T-cell (primary cell): Measurements from ENCODE around the gene KCNA2. TPM values are rescaled to one million over a fixed set of nuclear protein-coding genes. Genes with fewer than 3 reads are reported as not detected.
A peak's percentile ranks its signal among the peaks of the same experiment; 100 is the strongest.

Experiments used
- ATAC-seq, 4 experiments: fragments of 200-7000 bp in 3 of 4; fragments of 150-1000 bp in 1 of 4; cut with Tn5 transposase; replicated peaks in 1 of 4; 1 replicate in 3 of 4; 2 replicates in 1 of 4; pipeline ENCODE4 v1.10.0; 2021; ENCODE audit warnings: moderate library complexity in 3 of 4, mild to moderate bottlenecking in 2 of 4, moderate number of reproducible peaks in 1 of 4
- CTCF ChIA-PET, 2 donors: fragments of 300-600 bp; sonication (Branson Sonifier 250); formaldehyde crosslinking; loops; one replicate each; lab custom pipeline; 2022; ENCODE audit warnings: antibody characterized with exemption in 2 of 2; lab: Charles Lee
- POLR2A ChIA-PET, 2 donors: fragments of 300-600 bp; sonication (Branson Sonifier 250); formaldehyde crosslinking; loops; one replicate each; lab custom pipeline; 2022; ENCODE audit warnings: antibody characterized with exemption in 2 of 2; lab: Charles Lee
- DNase-seq, 35 experiments: peaks; one replicate each; pipeline versions ENCODE4 v3.0.0 to v3.0.0-alpha.2; 2013 to 2023
- H3K27ac ChIP-seq: one replicate; pipeline ENCODE4 v1.5.1; 2013; ENCODE audit warnings: low read length
- H3K27me3 ChIP-seq, 2 experiments: replicated peaks in 1 of 2; 1 replicate in 1 of 2; 2 replicates in 1 of 2; pipeline versions ENCODE4 v1.6.1 to v1.7.0; 2013; ENCODE audit warnings: low read length in 1 of 2, mixed read lengths in 1 of 2; ENCODE audit not compliant: control insufficient read depth in 2 of 2, insufficient read depth in 2 of 2; ENCODE audit errors: extremely low read depth in 1 of 2
- H3K36me3 ChIP-seq, 2 donors: 1 replicate in 1 of 2; 2 replicates in 1 of 2; pipeline versions ENCODE4 v1.6.1 to v1.7.0; 2013; ENCODE audit warnings: low read length in 1 of 2; ENCODE audit not compliant: control insufficient read depth in 2 of 2, insufficient read depth in 1 of 2; ENCODE audit errors: extremely low read depth in 1 of 2
- H3K4me1 ChIP-seq, 2 experiments: 1 replicate in 1 of 2; 2 replicates in 1 of 2; pipeline versions ENCODE4 v1.6.1 to v1.7.0; 2013; ENCODE audit warnings: low read length in 2 of 2, mixed read lengths in 1 of 2; ENCODE audit not compliant: insufficient read depth in 2 of 2, control insufficient read depth in 1 of 2; ENCODE audit errors: extremely low read depth in 1 of 2
- H3K4me3 ChIP-seq, 2 donors: 1 replicate in 1 of 2; 2 replicates in 1 of 2; pipeline versions ENCODE4 v1.5.1 to v1.7.0; 2013; ENCODE audit warnings: mild to moderate bottlenecking in 2 of 2, low read length in 1 of 2, moderate library complexity in 1 of 2; ENCODE audit not compliant: control insufficient read depth in 1 of 2; ENCODE audit errors: extremely low read depth in 1 of 2
- H3K9me3 ChIP-seq: 2 replicates; pipeline ENCODE4 v1.7.0; 2013
- H3K27ac Mint-ChIP-seq, 2 donors: one replicate each; pipeline ENCODE4 v1.8.0; 2020 to 2021; ENCODE audit warnings: mild to moderate bottlenecking in 2 of 2, mixed read lengths in 2 of 2
- H3K27me3 Mint-ChIP-seq, 2 donors: one replicate each; pipeline ENCODE4 v1.8.0; 2021 to 2022; ENCODE audit warnings: mixed read lengths in 2 of 2
- H3K36me3 Mint-ChIP-seq: one replicate; pipeline ENCODE4 v1.8.0; 2021; ENCODE audit warnings: mixed read lengths
- H3K4me1 Mint-ChIP-seq, 3 donors: one replicate each; pipeline ENCODE4 v1.8.0; 2020 to 2022; ENCODE audit warnings: mixed read lengths in 3 of 3, mild to moderate bottlenecking in 1 of 3
- H3K4me3 Mint-ChIP-seq, 3 donors: one replicate each; pipeline ENCODE4 v1.8.0; 2020 to 2022; ENCODE audit warnings: mild to moderate bottlenecking in 3 of 3, mixed read lengths in 3 of 3, moderate library complexity in 3 of 3
- H3K9me3 Mint-ChIP-seq, 3 donors: one replicate each; pipeline ENCODE4 v1.8.0; 2020 to 2022; ENCODE audit warnings: mixed read lengths in 3 of 3
- WGBS: methylation state at CpG from one replicate; pipeline ENCODE4 v1.1.5; 2013; ENCODE audit warnings: missing lambda C conversion rate; ENCODE audit not compliant: insufficient coverage; 5-methylcytosine and 5-hydroxymethylcytosine counted together
- total RNA-seq, 35 experiments: library from RNA in 6 of 35; stranded (reverse) in 6 of 35; fragments of 120-200 nt in 1 of 35; gene quantifications; one replicate each; pipeline versions ENCODE4 v1.2.1 to v1.2.4 and lab custom pipeline; 2013 to 2026

The KCNA2 gene
- total RNA-seq, 5 donors from 2014 or later (not counting 1 experiment from before 2014, with no cell fraction given): 0.46 to 2.7 (median 0.93) TPM

GRCh38 chr1:110617116-110617515, 11.0 kb upstream of the KCNA2 start:
- DNase-seq (no peak), ATAC-seq (no peak)
- Histone ChIP-seq H3K27ac (no peak overlapping the region), H3K4me1 (peaks cover 17 to 36% of the 10 kb centered on the region in 2 experiments), H3K36me3 (no peaks in the 10 kb centered on the region), H3K4me3 (no peak overlapping the region), H3K27me3 (no peaks in the 10 kb centered on the region), H3K9me3 (no peaks in the 10 kb centered on the region)
- Mint-ChIP-seq H3K36me3 (peaks cover 7% of the 10 kb centered on the region), H3K4me1 (peaks cover 31 to 52% (median 41%) of the 10 kb centered on the region in 3 donors), H3K27me3 (no peaks in the 10 kb centered on the region), H3K27ac (no peak overlapping the region), H3K4me3 (peak overlapping the region in 1 of 3 donors; percentile 53), H3K9me3 (no peaks in the 10 kb centered on the region)
- ChIA-PET CTCF (interaction anchor here (0.7 to 4.3 kb wide), 5 partner anchors 19 to 168 kb away, joined by 3 to 122 read pairs (median 5); no protein-coding TSS in a partner anchor), POLR2A (no interaction called here)
- 87% methylated on average over 3 of the region's 3 CpGs for WGBS

GRCh38 chr1:110616587-110616986, 10.4 kb upstream of the KCNA2 start:
- 63% methylated on average over 2 of the region's 3 CpGs for WGBS
- DNase-seq (no peak), ATAC-seq (no peak)
- H3K27me3 ChIP-seq: no peaks in the 10 kb centered on the region
- ChIA-PET POLR2A (no interaction called here), CTCF (interaction anchor here in 1 of 2 donors (0.7 to 1.3 kb wide), 3 partner anchors 19 to 168 kb away, joined by 3 to 8 read pairs (median 5); no protein-coding TSS in a partner anchor)
- H3K4me1 ChIP-seq: peaks cover 17 to 36% of the 10 kb centered on the region in 2 experiments
- Mint-ChIP-seq H3K27ac (no peak overlapping the region), H3K27me3 (no peaks in the 10 kb centered on the region), H3K4me1 (peaks cover 31 to 52% (median 41%) of the 10 kb centered on the region in 3 donors), H3K9me3 (no peaks in the 10 kb centered on the region), H3K4me3 (no peak overlapping the region), H3K36me3 (peaks cover 7% of the 10 kb centered on the region)
- H3K36me3 ChIP-seq: no peaks in the 10 kb centered on the region
- H3K27ac ChIP-seq: no peak overlapping the region
- H3K4me3 ChIP-seq: no peak overlapping the region
- H3K9me3 ChIP-seq: no peaks in the 10 kb centered on the region

GRCh38 chr1:110615548-110616130, 9.5 kb upstream of the KCNA2 start:
- no peaks in the 10 kb centered on the region for H3K27me3 Mint-ChIP-seq
- no peaks in the 10 kb centered on the region for H3K36me3 ChIP-seq
- H3K9me3 Mint-ChIP-seq: no peaks in the 10 kb centered on the region
- ChIA-PET POLR2A (no interaction called here), CTCF (interaction anchor here in 1 of 2 donors (0.5 to 1.3 kb wide), 2 partner anchors 58 to 149 kb away, joined by 3 to 5 read pairs; no protein-coding TSS in a partner anchor)
- peaks cover 27 to 43% (median 36%) of the 10 kb centered on the region in 3 donors for H3K4me1 Mint-ChIP-seq
- DNase-seq (peak in 27 of 35 experiments; percentile 14 to 73 (median 41)), ATAC-seq (peak in 2 of 4 experiments; percentile 20 to 24)
- H3K4me3 ChIP-seq: no peak overlapping the region
- H3K36me3 Mint-ChIP-seq: peaks cover 7% of the 10 kb centered on the region
- H3K27me3 ChIP-seq: no peaks in the 10 kb centered on the region
- no peak overlapping the region for H3K27ac ChIP-seq
- no peak overlapping the region for H3K27ac Mint-ChIP-seq
- 42% methylated on average over 2 of the region's 9 CpGs for WGBS
- no peak overlapping the region for H3K4me3 Mint-ChIP-seq
- H3K9me3 ChIP-seq: no peaks in the 10 kb centered on the region
- peaks cover 17 to 34% of the 10 kb centered on the region in 2 experiments for H3K4me1 ChIP-seq

- Histone ChIP-seq H3K4me1 (peaks cover 0 to 19% of the 10 kb centered on the region in 2 experiments), H3K27me3 (peaks cover 11 to 13% of the 10 kb centered on the region in 2 experiments), H3K9me3 (no peaks in the 10 kb centered on the region), H3K4me3 (no peak overlapping the region), H3K27ac (no peak overlapping the region), H3K36me3 (no peaks in the 10 kb centered on the region)
- Mint-ChIP-seq H3K27ac (no peak overlapping the region), H3K4me1 (peaks cover 8 to 21% (median 16%) of the 10 kb centered on the region in 3 donors), H3K27me3 (peaks cover 6 to 18% of the 10 kb centered on the region in 2 donors), H3K36me3 (peaks cover 4% of the 10 kb centered on the region), H3K9me3 (no peaks in the 10 kb centered on the region), H3K4me3 (no peak overlapping the region)
- 82% methylated on average over 10 of the region's 10 CpGs for WGBS
- ATAC-seq: no peak
- no peak for DNase-seq
- ChIA-PET POLR2A (no interaction called here), CTCF (no interaction called here)
These were observed 6.0 kb upstream of the KCNA2 start for GRCh38 chr1:110612060-110612745.

GRCh38 chr1:110610696-110611286, 4.6 kb upstream of the KCNA2 start:
- Mint-ChIP-seq H3K4me1 (peaks cover 12 to 29% (median 23%) of the 10 kb centered on the region in 3 donors), H3K4me3 (no peak overlapping the region), H3K27ac (no peak overlapping the region), H3K9me3 (no peaks in the 10 kb centered on the region), H3K27me3 (peaks cover 12 to 27% of the 10 kb centered on the region in 2 donors), H3K36me3 (peaks cover 2% of the 10 kb centered on the region)
- DNase-seq: no peak
- no peaks in the 10 kb centered on the region for H3K36me3 ChIP-seq
- H3K4me1 ChIP-seq: peaks cover 2 to 27% of the 10 kb centered on the region in 2 experiments
- 92% methylated on average over 2 of the region's 4 CpGs for WGBS
- no peak overlapping the region for H3K4me3 ChIP-seq
- H3K27me3 ChIP-seq: peaks cover 11 to 25% of the 10 kb centered on the region in 2 experiments
- H3K27ac ChIP-seq: no peak overlapping the region
- H3K9me3 ChIP-seq: no peaks in the 10 kb centered on the region
- POLR2A ChIA-PET: interaction anchor here in 1 of 2 donors (0.6 kb wide), 1 partner anchor 23 kb away, joined by 3 read pairs; no protein-coding TSS in a partner anchor
- ATAC-seq: no peak
- CTCF ChIA-PET: interaction anchor here in 1 of 2 donors (0.9 kb wide), 1 partner anchor 34 kb away, joined by 3 read pairs; no protein-coding TSS in a partner anchor

DNA sequence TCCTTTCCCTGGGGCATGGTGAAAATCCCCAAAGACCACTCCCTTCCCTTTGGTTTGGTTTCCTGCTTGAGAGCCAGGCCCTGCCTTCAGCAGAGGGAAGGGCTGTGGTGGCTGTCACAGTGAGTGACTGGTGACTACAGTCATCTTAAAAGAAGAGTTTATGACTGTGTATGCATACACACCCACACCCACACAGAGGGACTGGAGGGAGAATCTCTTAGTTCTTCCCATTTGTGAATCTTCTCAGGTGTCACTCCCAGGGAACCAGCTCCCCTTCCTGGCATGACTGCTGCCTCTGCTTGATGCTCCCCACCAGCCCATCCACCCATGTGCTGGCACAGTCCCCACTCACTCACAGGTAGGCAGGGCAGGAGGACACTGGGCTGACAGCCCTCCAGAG, 3.9 kb upstream of the KCNA2 start:
- CTCF ChIA-PET: interaction anchor here in 1 of 2 donors (0.9 kb wide), 1 partner anchor 35 kb away, joined by 3 read pairs; no protein-coding TSS in a partner anchor
- Mint-ChIP-seq H3K9me3 (no peaks in the 10 kb centered on the region), H3K4me3 (no peak overlapping the region), H3K27me3 (peaks cover 13 to 34% of the 10 kb centered on the region in 2 donors), H3K27ac (no peak overlapping the region), H3K4me1 (peaks cover 9 to 29% (median 18%) of the 10 kb centered on the region in 3 donors), H3K36me3 (peaks cover 2% of the 10 kb centered on the region)
- Histone ChIP-seq H3K9me3 (no peaks in the 10 kb centered on the region), H3K4me1 (peaks cover 3 to 24% of the 10 kb centered on the region in 2 experiments), H3K27ac (no peak overlapping the region), H3K27me3 (peaks cover 15 to 32% of the 10 kb centered on the region in 2 experiments), H3K4me3 (no peak overlapping the region), H3K36me3 (no peaks in the 10 kb centered on the region)
- POLR2A ChIA-PET: interaction anchor here in 1 of 2 donors (0.6 kb wide), 1 partner anchor 24 kb away, joined by 3 read pairs; no protein-coding TSS in a partner anchor
- DNase-seq (no peak), ATAC-seq (no peak)
